A549 (cell line): Measurements from ENCODE around the gene RNF5.
"Not testable (repeated sequence)": the region's sequence is repeated elsewhere in the genome, so short reads cannot be mapped to it uniquely, and the experiment has no call there.

Experiments used
- CEBPB ChIP-seq, 2 experiments: fragments of >200 bp in 1 of 2; sonication (Bioruptor Twin) in 1 of 2; formaldehyde crosslinking in 1 of 2; IDR thresholded peaks; 2 replicates each; pipeline ENCODE4 v1.6.1; 2012 to 2016
- EP300 ChIP-seq, 2 experiments: fragments of >200 bp; sonication (Bioruptor Twin); formaldehyde crosslinking; IDR thresholded peaks; 2 replicates in 1 of 2; 3 replicates in 1 of 2; pipeline ENCODE4 v1.6.1; 2016 to 2017
- MYC ChIP-seq: IDR thresholded peaks from 2 replicates; pipeline ENCODE4 v1.6.1; 2012; ENCODE audit warnings: mild to moderate bottlenecking, inconsistent platforms, low read length, improper control_type of control experiment, borderline replicate concordance
- POLR2A ChIP-seq: IDR thresholded peaks from 2 replicates; pipeline ENCODE4 v1.6.1; 2012; ENCODE audit warnings: mild to moderate bottlenecking, low read length
- POLR2AphosphoS2 ChIP-seq: conservative IDR thresholded peaks from 2 replicates; pipeline ENCODE4 v1.6.1; 2012; ENCODE audit warnings: low read length, improper control_type of control experiment, inconsistent platforms
- RCOR1 ChIP-seq: fragments of 150-350 bp; IDR thresholded peaks from 2 replicates; pipeline ENCODE4 v1.6.1; 2014; ENCODE audit warnings: antibody characterized with exemption, low read length, low read depth
- SMC3 ChIP-seq: fragments of >200 bp; sonication (Bioruptor Twin); formaldehyde crosslinking; IDR thresholded peaks from 3 replicates; pipeline ENCODE4 v1.6.1; 2018; ENCODE audit warnings: inconsistent platforms
- TFCP2L1 ChIP-seq: fragments of 250-450 bp; sonication (Bioruptor Pico); IDR thresholded peaks from 2 replicates; pipeline ENCODE4 v1.5.0; 2021; ENCODE audit warnings: mild to moderate bottlenecking
- TF ChIP-seq, protein P1 (sequence below): fragments of >200 bp; sonication (Bioruptor Twin); formaldehyde crosslinking; IDR thresholded peaks from 3 replicates; pipeline ENCODE4 v1.5.1; 2016
- TF ChIP-seq, protein P2 (sequence below): fragments of 200-600 bp; sonication (generic); IDR thresholded peaks from 2 replicates; pipeline ENCODE4 v1.6.1; 2016; ENCODE audit warnings: antibody characterized with exemption, mild to moderate bottlenecking, moderate library complexity

DNA sequence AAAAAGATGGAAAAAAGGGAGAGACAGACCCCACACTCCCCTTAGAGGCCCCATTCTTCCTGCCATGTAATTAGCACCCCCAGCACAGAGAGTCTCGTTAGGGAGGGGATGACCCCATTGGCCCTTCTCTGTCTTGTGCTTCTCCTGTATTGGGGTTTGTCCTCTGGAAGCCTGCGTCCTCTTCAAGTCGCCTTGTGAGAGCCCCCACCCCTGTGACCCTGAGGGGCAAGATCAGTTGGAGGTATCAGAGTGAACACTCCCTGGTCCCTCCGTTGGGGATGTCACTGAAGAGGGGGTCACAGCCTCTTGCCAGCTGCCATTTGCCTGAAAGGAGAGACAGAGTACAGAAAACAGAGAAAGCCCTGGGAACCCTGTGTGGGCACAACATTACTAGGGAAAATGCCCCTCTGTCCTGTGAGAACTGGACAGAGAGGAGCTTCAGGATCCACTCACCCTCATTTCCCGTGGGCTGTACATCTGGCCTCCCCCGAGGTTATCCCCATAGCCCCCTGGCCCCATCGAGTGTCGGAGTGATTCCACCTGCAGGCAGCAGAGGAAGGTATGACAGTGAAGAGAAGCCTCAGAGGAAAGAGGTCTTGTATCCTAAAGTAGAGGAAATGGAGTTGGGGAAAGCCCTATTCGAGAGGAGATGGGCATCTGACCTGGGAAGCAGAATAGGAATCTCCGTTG lies 8.1 kb downstream of the RNF5 start:
- TF ChIP-seq, protein P1, sequence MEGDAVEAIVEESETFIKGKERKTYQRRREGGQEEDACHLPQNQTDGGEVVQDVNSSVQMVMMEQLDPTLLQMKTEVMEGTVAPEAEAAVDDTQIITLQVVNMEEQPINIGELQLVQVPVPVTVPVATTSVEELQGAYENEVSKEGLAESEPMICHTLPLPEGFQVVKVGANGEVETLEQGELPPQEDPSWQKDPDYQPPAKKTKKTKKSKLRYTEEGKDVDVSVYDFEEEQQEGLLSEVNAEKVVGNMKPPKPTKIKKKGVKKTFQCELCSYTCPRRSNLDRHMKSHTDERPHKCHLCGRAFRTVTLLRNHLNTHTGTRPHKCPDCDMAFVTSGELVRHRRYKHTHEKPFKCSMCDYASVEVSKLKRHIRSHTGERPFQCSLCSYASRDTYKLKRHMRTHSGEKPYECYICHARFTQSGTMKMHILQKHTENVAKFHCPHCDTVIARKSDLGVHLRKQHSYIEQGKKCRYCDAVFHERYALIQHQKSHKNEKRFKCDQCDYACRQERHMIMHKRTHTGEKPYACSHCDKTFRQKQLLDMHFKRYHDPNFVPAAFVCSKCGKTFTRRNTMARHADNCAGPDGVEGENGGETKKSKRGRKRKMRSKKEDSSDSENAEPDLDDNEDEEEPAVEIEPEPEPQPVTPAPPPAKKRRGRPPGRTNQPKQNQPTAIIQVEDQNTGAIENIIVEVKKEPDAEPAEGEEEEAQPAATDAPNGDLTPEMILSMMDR, result not testable (repeated sequence)
- not testable (repeated sequence) for TF ChIP-seq POLR2A; TFCP2L1 (CRISPR knock-in tag); POLR2AphosphoS2; EP300 (IDR thresholded peaks at IDR 0.05); RCOR1; SMC3; MYC; CEBPB (IDR thresholded peaks at IDR 0.05)
- TF ChIP-seq, protein P2, sequence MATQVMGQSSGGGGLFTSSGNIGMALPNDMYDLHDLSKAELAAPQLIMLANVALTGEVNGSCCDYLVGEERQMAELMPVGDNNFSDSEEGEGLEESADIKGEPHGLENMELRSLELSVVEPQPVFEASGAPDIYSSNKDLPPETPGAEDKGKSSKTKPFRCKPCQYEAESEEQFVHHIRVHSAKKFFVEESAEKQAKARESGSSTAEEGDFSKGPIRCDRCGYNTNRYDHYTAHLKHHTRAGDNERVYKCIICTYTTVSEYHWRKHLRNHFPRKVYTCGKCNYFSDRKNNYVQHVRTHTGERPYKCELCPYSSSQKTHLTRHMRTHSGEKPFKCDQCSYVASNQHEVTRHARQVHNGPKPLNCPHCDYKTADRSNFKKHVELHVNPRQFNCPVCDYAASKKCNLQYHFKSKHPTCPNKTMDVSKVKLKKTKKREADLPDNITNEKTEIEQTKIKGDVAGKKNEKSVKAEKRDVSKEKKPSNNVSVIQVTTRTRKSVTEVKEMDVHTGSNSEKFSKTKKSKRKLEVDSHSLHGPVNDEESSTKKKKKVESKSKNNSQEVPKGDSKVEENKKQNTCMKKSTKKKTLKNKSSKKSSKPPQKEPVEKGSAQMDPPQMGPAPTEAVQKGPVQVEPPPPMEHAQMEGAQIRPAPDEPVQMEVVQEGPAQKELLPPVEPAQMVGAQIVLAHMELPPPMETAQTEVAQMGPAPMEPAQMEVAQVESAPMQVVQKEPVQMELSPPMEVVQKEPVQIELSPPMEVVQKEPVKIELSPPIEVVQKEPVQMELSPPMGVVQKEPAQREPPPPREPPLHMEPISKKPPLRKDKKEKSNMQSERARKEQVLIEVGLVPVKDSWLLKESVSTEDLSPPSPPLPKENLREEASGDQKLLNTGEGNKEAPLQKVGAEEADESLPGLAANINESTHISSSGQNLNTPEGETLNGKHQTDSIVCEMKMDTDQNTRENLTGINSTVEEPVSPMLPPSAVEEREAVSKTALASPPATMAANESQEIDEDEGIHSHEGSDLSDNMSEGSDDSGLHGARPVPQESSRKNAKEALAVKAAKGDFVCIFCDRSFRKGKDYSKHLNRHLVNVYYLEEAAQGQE, result not testable (repeated sequence)
